Measurements from ENCODE around the gene ARMH3. TPM values are rescaled to one million over a fixed set of nuclear protein-coding genes. Genes with fewer than 3 reads are reported as not detected.
A peak's percentile ranks its signal among the peaks of the same experiment; 100 is the strongest.

ARMH3 gene
- polyA plus RNA-seq, 1 experiment = 18.5 TPM

DNA sequence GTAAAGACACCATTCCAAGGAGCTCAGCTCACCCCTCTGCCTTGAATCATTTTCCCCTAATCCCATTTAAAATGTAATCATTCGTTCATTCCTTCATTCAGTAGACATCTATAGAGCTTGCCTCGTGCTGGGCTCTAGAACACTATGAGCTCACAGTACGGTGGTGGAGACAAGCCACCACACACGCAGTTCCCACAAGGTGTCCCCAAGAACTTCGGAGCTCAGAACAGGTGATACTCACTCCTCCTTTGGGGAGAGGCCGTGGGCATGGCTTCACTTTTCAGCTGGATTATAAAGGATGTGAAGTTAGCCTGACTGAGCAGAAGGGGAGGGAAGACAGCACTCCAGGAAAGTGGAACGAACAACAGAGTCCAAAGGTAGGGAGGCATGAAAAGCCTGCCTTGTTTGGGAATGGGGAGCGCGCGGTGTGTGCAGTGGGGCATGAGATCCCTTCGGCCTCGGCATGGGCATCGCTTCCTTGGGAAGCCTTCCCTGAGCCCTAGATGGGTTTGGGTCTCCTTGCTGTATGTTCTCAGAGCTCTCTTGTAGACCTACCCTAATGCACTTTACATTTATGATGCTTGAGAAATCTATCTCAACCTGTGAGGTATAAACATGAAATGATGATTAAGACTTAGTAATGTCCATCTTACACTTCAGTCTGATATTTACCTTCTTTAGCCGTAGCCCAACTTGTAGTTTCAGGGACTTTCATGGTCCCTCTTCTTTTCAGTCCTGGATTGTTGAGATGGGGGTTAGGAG, 236.9 kb downstream of the ARMH3 start:
- Histone ChIP-seq H3K27me3 (ENCODE audit: control insufficient read depth, insufficient read depth, low read length) (no peaks in the 10 kb centered on the region), H3K4me3 (ENCODE audit: low read depth, low read length) (peak overlapping the region; percentile 21), H3K36me3 (ENCODE audit: control insufficient read depth, insufficient read depth, low read length) (no peaks in the 10 kb centered on the region)
- DNase-seq (ENCODE audit: low read depth) = no peak
- ChIA-PET POLR2A (interaction anchor here (0.5 kb wide), 1 partner anchor 235 kb away, joined by 8 read pairs; no protein-coding TSS in a partner anchor), CTCF (interaction anchor here (0.6 to 3.5 kb wide), 5 partner anchors 16 to 42 kb away, joined by 3 to 13 read pairs (median 5); no protein-coding TSS in a partner anchor)
- TF ChIP-seq CTCF (IDR thresholded peaks at IDR 0.05; ENCODE audit: insufficient read depth, low read depth, low read length) = no peak

DNA sequence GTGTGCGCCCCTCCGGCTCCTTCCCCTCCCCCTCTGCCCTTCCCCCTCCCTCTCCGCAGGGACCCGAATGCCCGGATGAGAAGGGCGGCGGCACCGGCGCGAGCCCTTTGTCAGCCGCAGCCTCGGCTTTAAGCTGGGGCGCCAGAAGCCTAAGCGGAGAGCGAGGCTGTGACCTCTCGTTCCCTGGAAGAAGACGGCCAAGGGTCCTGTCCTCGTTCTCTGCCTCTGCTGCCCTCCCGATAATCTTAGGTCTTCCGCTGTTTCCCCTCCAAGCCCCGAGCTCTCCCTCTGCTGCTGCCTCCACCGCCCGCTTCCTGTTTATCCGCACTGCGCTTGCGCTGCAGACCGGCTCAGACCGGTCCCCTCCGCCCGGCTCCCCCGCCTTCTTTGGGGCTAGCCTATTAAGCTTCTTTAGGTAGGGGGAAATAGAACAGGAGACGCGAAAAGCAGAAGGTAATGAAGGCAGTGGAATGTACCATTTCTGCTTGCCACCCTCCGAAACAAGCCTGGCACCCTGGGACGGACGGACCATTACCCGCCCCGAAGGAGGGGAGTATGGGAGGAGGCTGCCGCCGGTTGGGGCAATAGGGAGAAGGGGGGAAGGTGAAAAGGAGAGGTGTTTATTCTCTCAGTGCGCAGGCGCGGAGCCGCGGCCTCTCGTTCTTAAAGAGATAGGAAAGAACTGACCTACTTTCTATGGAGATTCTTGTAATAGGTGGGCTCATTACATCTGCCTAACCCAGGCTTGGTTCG, 237.7 kb downstream of the ARMH3 start, which contains the start of gene OGA:
Gene OGA (minus strand): TSS at position 326 of the 753 bp plus-strand sequence. CDS start 422 bp downstream, outside the sequence.
- Histone ChIP-seq H3K36me3 (ENCODE audit: control insufficient read depth, insufficient read depth, low read length) (no peaks in the 10 kb centered on the region), H3K4me3 (ENCODE audit: low read depth, low read length) (peak within 1 kb of the TSS; percentile 99), H3K27me3 (ENCODE audit: control insufficient read depth, insufficient read depth, low read length) (no peaks in the 10 kb centered on the region)
- DNase-seq (ENCODE audit: low read depth) = peak; percentile 100
- no peak for TF ChIP-seq CTCF (IDR thresholded peaks at IDR 0.05; ENCODE audit: insufficient read depth, low read depth, low read length)
- CTCF ChIA-PET = interaction anchor here (1.4 to 3.5 kb wide), 3 partner anchors 17 to 37 kb away, joined by 4 to 13 read pairs (median 10); no protein-coding TSS in a partner anchor
- POLR2A ChIA-PET = interaction anchor here (0.5 to 0.7 kb wide), 2 partner anchors 62 to 235 kb away, joined by 6 to 8 read pairs; no protein-coding TSS in a partner anchor

GRCh38 chr10:101817337-101818118, 238.4 kb downstream of the ARMH3 start:
- peak; percentile 74 for DNase-seq (ENCODE audit: low read depth)
- POLR2A ChIA-PET = interaction anchor here (0.7 kb wide), 1 partner anchor 62 kb away, joined by 6 read pairs; no protein-coding TSS in a partner anchor
- Histone ChIP-seq H3K36me3 (ENCODE audit: control insufficient read depth, insufficient read depth, low read length) (no peaks in the 10 kb centered on the region), H3K27me3 (ENCODE audit: control insufficient read depth, insufficient read depth, low read length) (no peaks in the 10 kb centered on the region), H3K4me3 (ENCODE audit: low read depth, low read length) (peak overlapping the region; percentile 99)
- no peak for TF ChIP-seq CTCF (IDR thresholded peaks at IDR 0.05; ENCODE audit: insufficient read depth, low read depth, low read length)
- CTCF ChIA-PET = interaction anchor here (0.7 to 3.5 kb wide), 4 partner anchors 18 to 251 kb away, joined by 3 to 13 read pairs (median 8); no protein-coding TSS in a partner anchor

GRCh38 chr10:101816913-101817336, 239.0 kb downstream of the ARMH3 start:
- POLR2A ChIA-PET = no interaction called here

More at GRCh38 chr10:101816913-101817336, 239.0 kb downstream of the ARMH3 start:
- CTCF ChIA-PET = interaction anchor here (0.7 to 3.5 kb wide), 3 partner anchors 18 to 251 kb away, joined by 3 to 13 read pairs (median 6); no protein-coding TSS in a partner anchor
- Histone ChIP-seq H3K27me3 (ENCODE audit: control insufficient read depth, insufficient read depth, low read length) (no peaks in the 10 kb centered on the region), H3K36me3 (ENCODE audit: control insufficient read depth, insufficient read depth, low read length) (0 out of 2 replicates have a peak, but pooled peaks cover 1% of the 10 kb centered on the region), H3K4me3 (ENCODE audit: low read depth, low read length) (peak overlapping the region; percentile 99)
- DNase-seq (ENCODE audit: low read depth) = no peak
- TF ChIP-seq CTCF (IDR thresholded peaks at IDR 0.05; ENCODE audit: insufficient read depth, low read depth, low read length) = no peak

All from BJ (cell line).